ENCODE measurements around the gene CNOT10.

DNA sequence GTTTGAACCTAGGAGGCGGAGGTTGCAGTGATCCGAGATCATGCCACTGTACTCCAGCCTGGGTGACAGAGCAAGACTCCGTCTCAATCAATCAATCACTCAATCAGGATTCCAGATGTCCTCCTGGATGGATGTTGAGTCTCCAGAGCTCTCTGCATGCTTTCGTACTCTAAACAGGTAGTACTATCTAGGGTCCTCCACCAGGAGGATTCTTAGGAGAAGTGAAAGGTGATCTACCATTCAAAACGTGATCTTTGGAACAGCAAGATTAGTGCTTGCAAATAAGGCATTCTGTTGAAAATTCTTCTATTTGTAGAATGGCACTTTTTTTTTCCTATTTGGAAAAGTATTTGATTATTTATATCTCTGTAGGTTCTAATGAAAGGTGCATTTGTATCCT is 34.3 kb downstream of the CNOT10 start:
- TF ChIP-seq, protein P1, sequence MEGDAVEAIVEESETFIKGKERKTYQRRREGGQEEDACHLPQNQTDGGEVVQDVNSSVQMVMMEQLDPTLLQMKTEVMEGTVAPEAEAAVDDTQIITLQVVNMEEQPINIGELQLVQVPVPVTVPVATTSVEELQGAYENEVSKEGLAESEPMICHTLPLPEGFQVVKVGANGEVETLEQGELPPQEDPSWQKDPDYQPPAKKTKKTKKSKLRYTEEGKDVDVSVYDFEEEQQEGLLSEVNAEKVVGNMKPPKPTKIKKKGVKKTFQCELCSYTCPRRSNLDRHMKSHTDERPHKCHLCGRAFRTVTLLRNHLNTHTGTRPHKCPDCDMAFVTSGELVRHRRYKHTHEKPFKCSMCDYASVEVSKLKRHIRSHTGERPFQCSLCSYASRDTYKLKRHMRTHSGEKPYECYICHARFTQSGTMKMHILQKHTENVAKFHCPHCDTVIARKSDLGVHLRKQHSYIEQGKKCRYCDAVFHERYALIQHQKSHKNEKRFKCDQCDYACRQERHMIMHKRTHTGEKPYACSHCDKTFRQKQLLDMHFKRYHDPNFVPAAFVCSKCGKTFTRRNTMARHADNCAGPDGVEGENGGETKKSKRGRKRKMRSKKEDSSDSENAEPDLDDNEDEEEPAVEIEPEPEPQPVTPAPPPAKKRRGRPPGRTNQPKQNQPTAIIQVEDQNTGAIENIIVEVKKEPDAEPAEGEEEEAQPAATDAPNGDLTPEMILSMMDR (IDR thresholded peaks at IDR 0.05): no peak
- TF ChIP-seq POLR2A (IDR thresholded peaks at IDR 0.05): no peak

Data from esophagus squamous epithelium (tissue), 4 donors.